Panc1 (cell line): Measurements from ENCODE around the gene CIAO2B. TPM values are rescaled to one million over a fixed set of nuclear protein-coding genes. Genes with fewer than 3 reads are reported as not detected.

Source experiments
- ATAC-seq: fragments of 200-7000 bp; cut with Tn5 transposase; 2 replicates; pipeline ENCODE4 v1.9.1; 2020; ENCODE audit warnings: mild to moderate bottlenecking, moderate library complexity
- BruUV-seq: library from RNA; stranded (reverse); fragments of 400-500 nt; replicated peaks from 2 replicates; lab custom pipeline; 2021; lab: Mats Ljungman, UMichigan
- CTCF ChIA-PET: fragments of 300-600 bp; sonication (Branson Sonifier 250); formaldehyde crosslinking; loops from one replicate; lab custom pipeline; 2022; ENCODE audit warnings: antibody characterized with exemption; lab: Charles Lee
- POLR2A ChIA-PET: fragments of 300-600 bp; sonication (Branson Sonifier 250); formaldehyde crosslinking; loops from one replicate; lab custom pipeline; 2022; ENCODE audit warnings: antibody characterized with exemption; lab: Charles Lee
- DNase-seq: peaks from one replicate; pipeline ENCODE4 v3.0.0-alpha.2; 2010; ENCODE audit warnings: low read depth, low spot score
- H3K27ac ChIP-seq: 2 replicates; pipeline ENCODE4 v1.5.1; 2011; ENCODE audit warnings: mild to moderate bottlenecking, low read length, inconsistent platforms
- H3K27me3 ChIP-seq: fragments of 200-500 bp; sonication (Bioruptor generic); 2 replicates; pipeline ENCODE4 v1.6.0; 2014; ENCODE audit warnings: low read length, inconsistent platforms; ENCODE audit not compliant: control insufficient read depth, insufficient read depth
- H3K36me3 ChIP-seq: fragments of 200-500 bp; sonication (Bioruptor generic); 2 replicates; pipeline ENCODE4 v1.5.1; 2014; ENCODE audit warnings: inconsistent platforms, mild to moderate bottlenecking, low read length, moderate library complexity; ENCODE audit not compliant: control insufficient read depth, insufficient read depth
- H3K4me1 ChIP-seq: 2 replicates; pipeline ENCODE4 v1.5.1; 2011; ENCODE audit warnings: inconsistent platforms, mild to moderate bottlenecking, low read length, moderate library complexity; ENCODE audit not compliant: control insufficient read depth, insufficient read depth
- H3K4me3 ChIP-seq, 2 experiments: 2 replicates each; pipeline ENCODE4 v1.5.1; 2011 to 2012; ENCODE audit warnings: low read depth in 2 of 2, low read length in 2 of 2, mild to moderate bottlenecking in 2 of 2, inconsistent platforms in 1 of 2, moderate library complexity in 1 of 2
- H3K9me3 ChIP-seq: fragments of 200-500 bp; sonication (Bioruptor generic); 2 replicates; pipeline ENCODE4 v1.5.1; 2014; ENCODE audit warnings: low read depth, mild to moderate bottlenecking, inconsistent platforms, low read length, moderate library complexity; ENCODE audit not compliant: control insufficient read depth, insufficient read depth
- CTCF ChIP-seq: fragments of 450-650 bp; IDR thresholded peaks from 2 replicates; pipeline ENCODE4 v1.5.1; 2017; ENCODE audit warnings: mild to moderate bottlenecking
- POLR2AphosphoS5 ChIP-seq: IDR thresholded peaks from 2 replicates; pipeline ENCODE4 v1.6.1; 2012; ENCODE audit warnings: mild to moderate bottlenecking, low read depth, low read length, moderate library complexity
- SIN3A ChIP-seq: IDR thresholded peaks from 2 replicates; pipeline ENCODE4 v1.6.1; 2012; ENCODE audit warnings: low read depth, mild to moderate bottlenecking, low read length, moderate library complexity, borderline replicate concordance; ENCODE audit not compliant: insufficient read depth
- TCF7L2 ChIP-seq: IDR thresholded peaks from 2 replicates; pipeline ENCODE4 v1.6.1; 2011; ENCODE audit warnings: mild to moderate bottlenecking, low read depth, low read length, inconsistent platforms
- in situ Hi-C: cut with HindIII; loops from 2 replicates; pipeline ENCODE4 v1.10.0; 2016; ENCODE audit warnings: low sequenced_read_pairs, low pct_unique_long_range_greater_than_20kb
- intact Hi-C: fragments of 100-400 bp; cut with micrococcal nuclease; formaldehyde crosslinking; loops from one replicate; pipeline ENCODE4 v1.10.0; 2022; ENCODE audit not compliant: unreplicated experiment
- total RNA-seq: library from RNA; stranded (reverse); gene quantifications from one replicate; pipeline ENCODE4 v1.2.1, GENCODE V29; 2021; ENCODE audit not compliant: unreplicated experiment
- TF ChIP-seq, protein P1 (sequence below), 2 experiments: IDR thresholded peaks; 2 replicates each; pipeline ENCODE4 v1.6.1; 2011 to 2012; ENCODE audit warnings: low read depth in 2 of 2, control low read depth in 1 of 2, low read length in 1 of 2, mild to moderate bottlenecking in 1 of 2, moderate library complexity in 1 of 2; ENCODE audit not compliant: insufficient read depth in 1 of 2

The CIAO2B gene
- total RNA-seq, 1 experiment from 2014 or later = 96.6 TPM

DNA sequence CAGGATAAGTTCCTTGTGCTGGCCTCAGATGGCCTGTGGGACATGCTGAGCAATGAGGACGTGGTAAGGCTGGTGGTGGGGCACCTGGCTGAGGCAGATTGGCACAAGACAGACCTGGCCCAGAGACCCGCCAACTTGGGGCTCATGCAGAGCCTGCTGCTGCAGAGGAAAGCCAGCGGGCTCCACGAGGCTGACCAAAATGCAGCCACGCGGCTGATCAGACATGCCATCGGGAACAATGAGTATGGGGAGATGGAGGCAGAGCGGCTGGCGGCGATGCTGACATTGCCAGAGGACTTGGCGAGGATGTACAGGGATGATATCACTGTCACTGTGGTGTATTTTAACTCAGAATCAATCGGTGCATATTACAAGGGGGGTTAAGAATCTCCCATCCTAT is 48.7 kb downstream of the CIAO2B start:
- Histone ChIP-seq H3K36me3 (no peaks in the 10 kb centered on the region), H3K4me1 (no peaks in the 10 kb centered on the region), H3K27ac (no peak overlapping the region), H3K9me3 (no peaks in the 10 kb centered on the region), H3K4me3 (no peak overlapping the region), H3K27me3 (no peaks in the 10 kb centered on the region)
- ATAC-seq (no peak), DNase-seq (no peak)
- no TSS peak for BruUV-seq
- TF ChIP-seq SIN3A (no peak), TCF7L2 (no peak), POLR2AphosphoS5 (no peak), CTCF (no peak)
- TF ChIP-seq, protein P1, sequence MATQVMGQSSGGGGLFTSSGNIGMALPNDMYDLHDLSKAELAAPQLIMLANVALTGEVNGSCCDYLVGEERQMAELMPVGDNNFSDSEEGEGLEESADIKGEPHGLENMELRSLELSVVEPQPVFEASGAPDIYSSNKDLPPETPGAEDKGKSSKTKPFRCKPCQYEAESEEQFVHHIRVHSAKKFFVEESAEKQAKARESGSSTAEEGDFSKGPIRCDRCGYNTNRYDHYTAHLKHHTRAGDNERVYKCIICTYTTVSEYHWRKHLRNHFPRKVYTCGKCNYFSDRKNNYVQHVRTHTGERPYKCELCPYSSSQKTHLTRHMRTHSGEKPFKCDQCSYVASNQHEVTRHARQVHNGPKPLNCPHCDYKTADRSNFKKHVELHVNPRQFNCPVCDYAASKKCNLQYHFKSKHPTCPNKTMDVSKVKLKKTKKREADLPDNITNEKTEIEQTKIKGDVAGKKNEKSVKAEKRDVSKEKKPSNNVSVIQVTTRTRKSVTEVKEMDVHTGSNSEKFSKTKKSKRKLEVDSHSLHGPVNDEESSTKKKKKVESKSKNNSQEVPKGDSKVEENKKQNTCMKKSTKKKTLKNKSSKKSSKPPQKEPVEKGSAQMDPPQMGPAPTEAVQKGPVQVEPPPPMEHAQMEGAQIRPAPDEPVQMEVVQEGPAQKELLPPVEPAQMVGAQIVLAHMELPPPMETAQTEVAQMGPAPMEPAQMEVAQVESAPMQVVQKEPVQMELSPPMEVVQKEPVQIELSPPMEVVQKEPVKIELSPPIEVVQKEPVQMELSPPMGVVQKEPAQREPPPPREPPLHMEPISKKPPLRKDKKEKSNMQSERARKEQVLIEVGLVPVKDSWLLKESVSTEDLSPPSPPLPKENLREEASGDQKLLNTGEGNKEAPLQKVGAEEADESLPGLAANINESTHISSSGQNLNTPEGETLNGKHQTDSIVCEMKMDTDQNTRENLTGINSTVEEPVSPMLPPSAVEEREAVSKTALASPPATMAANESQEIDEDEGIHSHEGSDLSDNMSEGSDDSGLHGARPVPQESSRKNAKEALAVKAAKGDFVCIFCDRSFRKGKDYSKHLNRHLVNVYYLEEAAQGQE (IDR thresholded peaks at IDR 0.05; ENCODE audit: insufficient read depth in 1 of 2, low read depth in 2 of 2, low read length in 1 of 2) = no peak
- ChIA-PET CTCF (no interaction called here), POLR2A (no interaction called here)
- intact Hi-C loops (no loop called here), in situ Hi-C loops (no loop called here)

DNA sequence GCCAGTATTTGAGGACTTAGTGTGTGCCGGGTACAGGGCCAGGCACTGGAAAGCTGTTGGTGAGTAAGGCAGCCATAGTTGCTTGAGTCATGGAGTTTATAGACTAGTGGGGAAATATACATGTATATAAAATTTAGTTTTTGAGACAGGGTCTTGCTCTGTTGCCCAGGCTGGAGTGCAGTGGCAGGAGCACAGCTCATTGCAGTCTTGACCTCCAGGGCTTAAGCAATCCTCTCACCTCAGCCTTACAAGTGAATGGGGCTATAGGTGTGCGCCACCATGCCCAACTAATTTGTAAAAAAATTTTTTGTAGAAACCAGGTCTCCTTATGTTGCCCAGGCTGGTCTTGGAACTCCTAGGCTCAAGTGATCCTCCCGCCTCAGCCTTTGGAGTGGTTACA is 51.5 kb downstream of the CIAO2B start:
- DNase-seq = no peak
- in situ Hi-C loops = no loop called here
- Histone ChIP-seq H3K27ac (no peak overlapping the region), H3K9me3 (no peaks in the 10 kb centered on the region), H3K4me3 (no peak overlapping the region), H3K27me3 (no peaks in the 10 kb centered on the region), H3K36me3 (no peaks in the 10 kb centered on the region), H3K4me1 (peaks cover 12% of the 10 kb centered on the region; the same call in 1 of the 2 replicates)
- ChIA-PET CTCF (no interaction called here), POLR2A (no interaction called here)
- intact Hi-C loops = no loop called here
- TSS peak; percentile 39 for BruUV-seq
- TF ChIP-seq CTCF (no peak), POLR2AphosphoS5 (no peak), SIN3A (no peak), TCF7L2 (no peak)
- TF ChIP-seq, protein P1 (IDR thresholded peaks at IDR 0.05; ENCODE audit: insufficient read depth in 1 of 2, low read depth in 2 of 2, low read length in 1 of 2) = no peak
- no peak for ATAC-seq

Other genes with a start within 250 kb of the CIAO2B start
- gene CMTM4, start 237.7 kb downstream of the CIAO2B start, total RNA-seq = 51.9 TPM
- 103 TPM for gene DYNC1LI2, start 182.8 kb downstream of the CIAO2B start, total RNA-seq
- gene TERB1, start 132.8 kb downstream of the CIAO2B start, total RNA-seq = not detected
- gene NAE1, start 103.4 kb downstream of the CIAO2B start, total RNA-seq = 70.7 TPM
- not detected for gene CA7, start 90.0 kb downstream of the CIAO2B start, total RNA-seq
- gene PDP2, start 53.9 kb downstream of the CIAO2B start, total RNA-seq = 15.9 TPM
- not detected for gene CDH16, start 15.5 kb downstream of the CIAO2B start, total RNA-seq
- gene RRAD, start 8.9 kb downstream of the CIAO2B start, total RNA-seq = 4.3 TPM
- 26.3 TPM for gene CES2, start 1.1 kb upstream of the CIAO2B start, total RNA-seq
- not detected for gene CES3, start 26.9 kb upstream of the CIAO2B start, total RNA-seq
- gene CES4A, start 54.2 kb upstream of the CIAO2B start, total RNA-seq = 6.1 TPM
- gene CBFB, start 94.7 kb upstream of the CIAO2B start, total RNA-seq = 66.4 TPM
- gene PHAF1, start 175.5 kb upstream of the CIAO2B start, total RNA-seq = 15.7 TPM
- 11.5 TPM for gene B3GNT9, start 216.6 kb upstream of the CIAO2B start, total RNA-seq
- 18.5 TPM for gene TRADD, start 225.5 kb upstream of the CIAO2B start, total RNA-seq
- gene FBXL8, start 225.6 kb upstream of the CIAO2B start, total RNA-seq = 17.8 TPM
- 38.6 TPM for gene HSF4, start 230.3 kb upstream of the CIAO2B start, total RNA-seq
- gene NOL3, start 236.1 kb upstream of the CIAO2B start, total RNA-seq = 27.9 TPM
- gene MATCAP1, start 249.6 kb upstream of the CIAO2B start, total RNA-seq = 13.9 TPM